Gastrocnemius medialis (tissue), 4 donors: Measurements from ENCODE around the gene STKLD1.

Experiments
- POLR2A ChIP-seq, 2 donors: fragments of 450-650 bp; IDR thresholded peaks; one replicate each; pipeline ENCODE4 v1.6.1; 2017; ENCODE audit warnings: antibody characterized with exemption in 2 of 2, mild to moderate bottlenecking in 2 of 2, moderate library complexity in 2 of 2
- TF ChIP-seq, protein P1 (sequence below), 5 experiments: fragments of 450-650 bp in 3 of 5; fragments of 200-600 bp in 2 of 5; sonication (generic) in 2 of 5; IDR thresholded peaks in 4 of 5; conservative IDR thresholded peaks in 1 of 5; 1 replicate in 4 of 5; 2 replicates in 1 of 5; pipeline ENCODE4 v1.5.1; 2016 to 2019; ENCODE audit warnings: antibody characterized with exemption in 5 of 5, mild to moderate bottlenecking in 3 of 5, moderate library complexity in 3 of 5

DNA sequence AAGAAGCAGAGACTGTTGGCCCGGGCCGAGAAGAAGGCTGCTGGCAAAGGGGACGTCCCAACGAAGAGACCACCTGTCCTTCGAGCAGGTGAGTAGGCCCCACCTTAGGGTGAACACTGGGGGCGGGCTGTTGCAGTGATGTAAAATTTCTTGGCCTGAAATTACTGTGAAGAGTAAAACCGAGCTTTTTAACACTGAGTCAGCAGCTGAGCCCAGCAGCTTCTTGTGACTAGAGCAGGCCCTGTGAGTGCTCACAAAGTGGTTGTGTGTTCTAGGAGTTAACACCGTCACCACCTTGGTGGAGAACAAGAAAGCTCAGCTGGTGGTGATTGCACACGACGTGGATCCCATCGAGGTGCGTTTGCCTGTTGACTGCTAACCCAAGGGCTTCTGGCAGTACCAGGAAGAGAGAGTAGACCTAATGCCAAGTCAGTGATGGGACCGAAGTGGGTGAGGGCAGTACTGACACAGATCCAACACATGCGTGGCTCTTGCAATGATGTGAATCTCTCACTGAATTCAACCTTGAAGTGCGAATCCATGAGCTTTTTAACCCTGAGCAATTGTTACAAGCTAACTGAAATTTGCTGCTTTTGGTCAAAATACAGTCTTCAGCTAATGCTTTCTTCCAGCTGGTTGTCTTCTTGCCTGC lies 26.1 kb upstream of the STKLD1 start:
- no peak for TF ChIP-seq POLR2A (IDR thresholded peaks at IDR 0.05)
- TF ChIP-seq, protein P1, sequence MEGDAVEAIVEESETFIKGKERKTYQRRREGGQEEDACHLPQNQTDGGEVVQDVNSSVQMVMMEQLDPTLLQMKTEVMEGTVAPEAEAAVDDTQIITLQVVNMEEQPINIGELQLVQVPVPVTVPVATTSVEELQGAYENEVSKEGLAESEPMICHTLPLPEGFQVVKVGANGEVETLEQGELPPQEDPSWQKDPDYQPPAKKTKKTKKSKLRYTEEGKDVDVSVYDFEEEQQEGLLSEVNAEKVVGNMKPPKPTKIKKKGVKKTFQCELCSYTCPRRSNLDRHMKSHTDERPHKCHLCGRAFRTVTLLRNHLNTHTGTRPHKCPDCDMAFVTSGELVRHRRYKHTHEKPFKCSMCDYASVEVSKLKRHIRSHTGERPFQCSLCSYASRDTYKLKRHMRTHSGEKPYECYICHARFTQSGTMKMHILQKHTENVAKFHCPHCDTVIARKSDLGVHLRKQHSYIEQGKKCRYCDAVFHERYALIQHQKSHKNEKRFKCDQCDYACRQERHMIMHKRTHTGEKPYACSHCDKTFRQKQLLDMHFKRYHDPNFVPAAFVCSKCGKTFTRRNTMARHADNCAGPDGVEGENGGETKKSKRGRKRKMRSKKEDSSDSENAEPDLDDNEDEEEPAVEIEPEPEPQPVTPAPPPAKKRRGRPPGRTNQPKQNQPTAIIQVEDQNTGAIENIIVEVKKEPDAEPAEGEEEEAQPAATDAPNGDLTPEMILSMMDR (IDR thresholded peaks at IDR 0.05 in 4 of 5, conservative IDR thresholded peaks at IDR 0.05 in 1 of 5): no peak
